CD1c-positive myeloid dendritic cell (primary cell): ENCODE measurements around the gene EOLA1.
"Not testable (repeated sequence)": the region's sequence is repeated elsewhere in the genome, so short reads cannot be mapped to it uniquely, and the experiment has no call there.

ENCODE experiments used
- DNase-seq: peaks from one replicate; pipeline ENCODE4 v3.0.0-alpha.2; 2016; ENCODE audit errors: extremely low spot score

The EOLA1 gene

DNA sequence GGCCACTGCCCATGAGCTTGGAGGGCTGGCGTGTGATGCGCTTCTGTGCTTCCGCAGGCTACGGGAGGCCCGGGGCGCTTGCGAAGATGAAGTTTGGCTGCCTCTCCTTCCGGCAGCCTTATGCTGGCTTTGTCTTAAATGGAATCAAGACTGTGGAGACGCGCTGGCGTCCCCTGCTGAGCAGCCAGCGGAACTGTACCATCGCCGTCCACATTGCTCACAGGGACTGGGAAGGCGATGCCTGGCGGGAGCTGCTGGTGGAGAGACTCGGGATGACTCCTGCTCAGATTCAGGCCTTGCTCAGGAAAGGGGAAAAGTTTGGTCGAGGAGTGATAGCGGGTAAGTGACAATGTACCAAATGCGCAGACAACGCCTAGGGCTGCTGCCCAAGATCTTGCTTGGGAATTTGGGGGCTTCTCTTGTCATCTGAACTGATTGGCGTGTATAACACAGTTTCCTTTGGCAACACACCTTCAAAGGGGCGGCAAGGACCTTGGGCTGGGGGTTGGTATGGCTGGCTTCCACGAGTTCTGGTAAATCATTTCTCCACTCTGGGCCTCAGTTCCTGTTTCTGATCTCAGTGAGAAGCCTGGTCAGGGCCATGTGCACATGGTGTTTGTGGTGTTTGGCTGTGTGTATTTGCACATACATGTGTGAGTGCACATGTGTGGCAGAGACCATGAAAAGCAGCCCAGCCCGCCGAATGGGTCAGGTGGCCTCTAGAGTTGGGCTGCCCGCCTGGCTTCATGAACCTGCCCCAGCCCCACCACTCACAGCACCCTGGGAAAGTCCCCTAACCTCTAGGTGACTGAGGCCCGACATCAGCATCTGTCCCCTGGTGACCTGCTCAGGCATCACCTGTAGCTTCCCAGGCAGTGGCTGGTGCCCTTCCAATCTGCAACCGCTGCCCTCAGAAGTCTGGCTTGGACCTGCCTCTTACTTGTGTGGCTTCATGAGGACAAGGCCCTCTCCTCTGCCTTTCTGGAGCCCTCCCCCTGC is 5.0 kb downstream of the EOLA1 start:
- DNase-seq: peak; percentile 18

- DNase-seq: not testable (repeated sequence)
These were observed 6.2 kb downstream of the EOLA1 start for GRCh38 chrX:149546962-149547361.

- not testable (repeated sequence) for DNase-seq
These were observed 7.0 kb downstream of the EOLA1 start for GRCh38 chrX:149547782-149548181.

DNA sequence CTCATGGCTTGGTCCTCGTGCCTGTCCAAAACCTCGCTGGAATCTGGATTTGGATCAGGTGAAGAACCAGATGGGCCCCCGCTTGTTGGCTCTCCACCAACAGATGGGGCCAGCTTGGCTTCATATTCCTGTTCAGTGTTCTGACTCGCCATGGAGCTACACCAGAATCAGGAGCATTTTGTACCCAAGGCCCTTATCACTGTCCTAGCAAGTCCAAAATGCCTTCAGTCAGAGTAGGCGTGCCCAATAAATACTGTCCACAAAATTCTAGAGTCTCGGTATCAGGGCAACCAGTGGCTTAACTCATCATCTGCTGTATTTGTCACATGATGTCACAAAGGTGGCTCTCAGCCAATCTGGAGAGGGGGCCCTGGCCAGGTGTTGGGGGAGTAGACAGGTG is 8.9 kb downstream of the EOLA1 start, which contains the start of gene HSFX3:
TSS of gene HSFX3 (minus strand) at position 224 of the 400 bp plus-strand sequence. CDS start at position 152, 72 bp downstream.
- DNase-seq: not testable (repeated sequence)

DNA sequence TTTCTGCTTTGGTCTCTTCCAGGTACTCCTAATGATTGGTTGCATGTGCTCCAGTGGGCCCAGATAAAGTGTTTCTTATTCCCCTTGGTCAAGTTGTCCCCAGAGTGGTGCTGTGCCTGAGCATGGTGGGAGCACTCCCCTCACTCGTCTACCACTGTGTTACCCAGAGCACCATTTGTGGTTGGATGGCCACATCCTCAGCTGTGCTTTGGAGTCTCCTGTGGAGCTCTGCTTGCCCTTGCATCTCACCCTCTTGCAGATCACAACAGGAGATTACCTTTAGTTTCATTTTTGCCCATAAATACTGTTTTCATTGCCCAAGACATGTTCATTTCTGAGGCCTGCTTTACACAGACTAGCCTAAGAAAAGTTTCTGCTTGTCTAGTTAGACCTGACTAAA is 9.6 kb downstream of the EOLA1 start:
- DNase-seq: not testable (repeated sequence)

DNA sequence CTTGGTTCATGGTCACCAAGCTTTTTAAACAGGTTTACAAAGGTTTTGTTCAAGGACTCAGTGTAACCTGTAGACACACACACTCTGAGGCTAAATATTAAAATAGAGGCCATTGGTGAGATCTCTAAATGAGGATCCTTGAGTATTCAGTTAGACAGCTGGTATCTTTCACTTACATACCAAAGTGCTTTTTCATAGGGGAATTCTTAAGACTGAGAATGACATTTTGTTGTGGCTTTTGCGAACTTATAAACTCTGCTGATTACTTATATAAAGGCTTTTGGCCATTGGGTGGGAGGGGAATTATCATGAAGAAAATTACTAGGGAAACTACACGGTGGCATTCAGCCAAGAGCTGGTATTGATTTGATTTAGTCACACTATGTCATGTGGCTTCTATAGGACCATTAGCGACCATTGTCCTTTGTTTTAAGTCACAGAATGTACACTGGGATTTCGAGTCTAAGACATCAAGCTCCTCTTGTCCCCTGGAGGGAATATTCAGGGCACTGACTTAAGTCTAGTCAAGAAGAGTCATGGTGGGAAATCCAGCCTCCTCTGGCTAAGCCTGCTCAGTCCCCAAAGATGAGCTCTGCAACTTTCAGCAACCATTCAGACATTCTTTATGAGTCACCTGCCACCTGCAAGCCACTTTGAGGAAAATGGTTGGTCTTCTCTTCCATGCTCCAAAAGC is 10.6 kb downstream of the EOLA1 start:
- not testable (repeated sequence) for DNase-seq

DNA sequence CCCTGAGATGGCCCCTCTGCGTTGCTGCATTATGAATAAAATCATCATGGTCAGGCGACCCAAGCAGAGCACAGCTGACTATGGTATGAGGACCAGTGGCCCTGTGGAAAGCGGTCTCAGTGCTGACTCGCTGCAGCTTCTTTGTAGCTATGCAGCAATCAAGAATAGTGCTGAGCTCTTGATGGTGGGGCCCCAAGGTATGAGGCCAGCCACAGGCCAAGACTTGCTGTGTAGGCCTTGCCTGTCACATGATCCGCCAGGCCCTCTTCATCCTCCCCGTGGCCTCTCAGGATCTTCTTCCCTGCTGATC is 11.1 kb downstream of the EOLA1 start:
- not testable (repeated sequence) for DNase-seq

DNA sequence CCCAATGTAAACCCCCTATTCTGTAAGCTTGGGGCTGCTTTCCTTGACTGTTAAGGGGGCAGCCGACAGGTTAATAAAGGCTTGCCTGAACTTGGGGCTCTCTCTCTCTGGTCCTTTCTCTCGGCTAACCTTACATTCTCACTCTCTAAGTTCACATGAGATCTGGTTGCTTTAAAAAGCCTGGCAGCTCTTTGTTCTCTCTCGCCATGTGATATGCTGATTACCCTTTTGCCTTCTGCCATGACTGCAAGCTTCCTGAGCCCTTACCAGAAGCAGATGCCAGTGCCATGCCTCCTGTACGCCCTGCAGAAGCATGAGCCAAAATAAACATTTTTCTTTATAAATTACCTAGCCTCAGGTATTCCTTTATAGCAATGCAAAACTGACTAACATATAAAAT is 14.4 kb downstream of the EOLA1 start:
- not testable (repeated sequence) for DNase-seq

- DNase-seq: no peak
These were observed 22.5 kb downstream of the EOLA1 start for GRCh38 chrX:149563359-149563758.

DNA sequence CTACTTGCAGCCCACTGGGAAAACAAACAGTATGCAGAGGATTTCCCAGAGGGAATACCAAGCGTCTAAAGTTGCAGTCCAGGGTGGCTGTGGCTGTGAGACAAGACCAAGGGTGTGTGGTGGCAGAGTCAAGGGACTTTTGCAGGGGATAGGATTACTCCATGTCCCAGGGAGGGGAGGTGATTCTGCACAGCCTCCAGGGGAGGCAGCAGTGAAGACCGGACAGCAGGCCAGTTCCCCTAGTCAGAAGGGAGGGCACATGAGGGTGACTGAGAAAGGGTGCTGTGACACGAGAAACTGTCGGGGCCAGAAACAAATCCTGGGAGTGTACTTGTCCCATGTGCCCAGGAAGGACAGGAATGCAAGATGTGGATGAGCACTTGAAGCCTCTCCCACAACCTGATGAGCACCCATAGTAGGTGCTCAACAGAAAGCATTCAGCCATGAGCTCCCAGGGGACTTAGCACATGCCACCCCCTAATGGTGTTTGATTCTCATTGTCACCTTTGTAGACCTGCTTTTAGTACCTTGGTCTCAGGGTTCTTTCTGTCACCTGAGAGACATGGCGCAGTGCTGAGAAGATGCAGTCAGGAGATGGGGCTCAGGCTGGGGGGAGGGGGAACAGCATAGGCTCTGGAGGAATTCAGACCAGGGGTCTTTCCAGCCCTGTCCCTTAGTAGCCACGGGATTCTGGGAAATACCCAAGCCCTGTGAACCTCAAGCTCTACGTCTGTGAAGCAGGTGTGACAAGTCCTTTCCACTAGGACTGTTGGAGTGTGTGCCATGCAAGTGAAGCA is 27.0 kb downstream of the EOLA1 start:
- no peak for DNase-seq

DNA sequence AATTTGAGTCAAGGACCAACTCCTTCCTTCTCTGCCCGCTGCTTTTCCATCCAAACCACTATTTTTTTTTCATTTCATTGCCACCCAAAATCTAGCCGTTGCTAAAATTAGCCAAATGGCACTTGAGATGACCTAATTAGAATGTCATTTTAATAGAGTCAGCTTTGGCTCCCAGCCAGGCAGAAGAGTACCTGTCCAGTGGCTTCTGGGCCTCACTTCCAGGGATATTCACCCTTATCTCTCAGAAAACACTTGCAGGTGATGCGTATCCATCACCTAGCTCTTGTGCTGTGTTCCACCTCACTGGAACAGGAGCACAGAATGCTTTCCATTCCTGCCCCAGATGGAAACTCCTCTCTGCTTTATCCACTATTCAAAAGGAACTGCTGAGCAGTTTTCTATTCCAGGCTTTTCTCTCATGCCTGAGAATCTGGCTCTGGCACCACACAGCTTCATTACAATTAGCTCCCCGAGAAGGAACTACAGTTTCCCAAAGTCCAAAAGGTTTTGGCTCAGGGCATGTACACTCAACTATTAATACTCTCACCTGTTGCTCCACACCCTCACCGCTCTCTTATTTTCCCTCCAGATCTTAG is 28.0 kb downstream of the EOLA1 start:
- no peak for DNase-seq

DNA sequence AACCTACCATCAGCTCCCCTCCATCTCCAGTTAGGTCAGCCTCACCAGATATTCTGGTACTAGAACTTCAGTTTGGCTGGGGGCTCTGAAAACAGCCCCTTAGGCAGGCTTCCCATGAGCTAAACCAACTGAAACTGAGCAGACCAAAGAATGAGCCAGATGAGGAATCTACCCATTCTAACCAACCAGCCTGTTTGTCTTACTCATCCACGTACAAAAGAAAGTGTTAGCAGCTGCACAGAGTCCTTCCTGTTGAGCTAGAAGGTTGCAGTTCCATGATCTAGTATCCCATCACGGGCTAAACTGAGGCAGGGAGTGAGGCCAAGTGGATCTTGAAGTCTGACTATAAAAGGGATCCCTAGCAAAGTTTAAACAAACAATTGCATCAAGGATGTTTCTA is 29.0 kb downstream of the EOLA1 start:
- DNase-seq: no peak

- no peak for DNase-seq
These were observed 29.9 kb downstream of the EOLA1 start for GRCh38 chrX:149570668-149571067.

GRCh38 chrX:149571770-149572169 is 31.0 kb downstream of the EOLA1 start:
- DNase-seq: no peak

GRCh38 chrX:149572743-149573142 is 31.9 kb downstream of the EOLA1 start:
- DNase-seq: no peak

GRCh38 chrX:149573456-149573855 is 32.6 kb downstream of the EOLA1 start:
- DNase-seq: not testable (repeated sequence)

DNA sequence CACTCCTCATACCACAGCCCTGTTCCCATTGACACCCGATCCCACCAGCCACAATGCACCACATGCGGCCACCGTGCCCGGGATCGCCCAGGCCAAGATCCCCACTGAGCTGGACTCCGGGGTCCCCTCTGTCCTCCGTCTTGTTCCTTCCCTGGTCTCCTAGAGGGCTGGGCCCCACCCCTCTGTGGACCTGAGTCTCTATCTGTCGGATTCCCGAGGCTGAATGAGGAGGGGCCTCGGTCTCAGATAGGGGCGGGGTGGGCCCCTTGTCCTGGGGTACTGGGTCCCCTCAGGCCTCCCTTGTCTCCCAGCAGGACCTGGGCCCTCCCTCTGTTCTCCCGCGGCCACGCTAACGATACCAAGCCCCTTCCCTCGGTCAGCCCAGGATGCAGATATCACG is 44.8 kb downstream of the EOLA1 start:
- not testable (repeated sequence) for DNase-seq

DNA sequence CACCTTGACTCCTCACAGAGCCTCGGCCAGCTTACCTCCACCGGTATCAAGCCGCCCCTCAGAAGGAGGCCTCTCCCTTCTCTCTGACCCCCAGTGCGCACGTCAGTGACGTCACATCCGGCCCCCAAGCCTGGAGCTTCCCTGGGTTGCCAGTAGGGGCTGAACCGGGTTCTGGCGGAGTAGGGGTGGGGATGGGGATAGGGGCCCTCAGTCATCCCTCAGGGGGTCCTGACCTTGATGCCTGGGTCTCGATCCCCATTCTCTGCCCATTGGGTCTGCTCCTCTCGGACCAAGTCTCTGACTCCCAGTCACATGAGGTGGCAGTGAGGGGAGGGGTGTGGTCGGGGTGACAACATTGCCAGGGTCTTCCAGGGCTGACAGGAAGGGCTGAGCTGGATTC is 46.5 kb downstream of the EOLA1 start, which contains the start of gene MAGEA9B:
TSS of gene MAGEA9B (minus strand) at position 101 of the 400 bp plus-strand sequence. CDS start 4,280 bp downstream, outside the sequence.
- DNase-seq: not testable (repeated sequence)

DNA sequence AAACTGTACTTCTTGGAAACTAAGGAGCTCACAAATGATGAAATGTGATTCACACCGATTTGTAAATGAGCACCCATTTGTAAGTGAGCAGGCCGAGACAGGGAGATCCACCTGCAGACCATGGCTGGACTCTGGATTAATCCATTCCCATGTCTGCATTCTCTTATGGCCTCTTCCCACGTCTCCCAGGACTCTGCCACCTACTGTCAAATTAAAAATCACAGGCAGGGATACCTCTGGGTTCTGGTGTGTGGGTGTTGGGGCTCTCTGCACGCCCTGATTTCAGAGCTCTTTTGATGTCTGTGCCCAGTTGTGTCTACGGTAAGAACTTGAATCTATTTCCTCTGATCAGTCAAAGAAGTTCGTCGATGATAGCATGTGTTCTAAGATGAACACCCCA is 50.2 kb downstream of the EOLA1 start:
- DNase-seq: not testable (repeated sequence)

GRCh38 chrX:149595214-149595613 is 54.4 kb downstream of the EOLA1 start, which contains the start of gene HSFX2:
Gene HSFX2, minus strand, starts transcription at chrX:149595314. Its CDS starts 614 bp downstream, at chrX:149594700.
- not testable (repeated sequence) for DNase-seq

GRCh38 chrX:149595943-149596342 is 55.1 kb downstream of the EOLA1 start:
- DNase-seq: not testable (repeated sequence)
